ENCODE measurements around the gene SDCBP2. TPM values are rescaled to one million over a fixed set of nuclear protein-coding genes. Genes with fewer than 3 reads are reported as not detected.

Gene SDCBP2
- total RNA-seq, 2 experiments from 2014 or later = 3.3 to 3.9 TPM

Other genes starting within 250 kb of the SDCBP2 start
- gene PSMF1, start 210.5 kb downstream of the SDCBP2 start, total RNA-seq = 100 to 1,000 TPM; 180 to 192 TPM
- 1 to 10 TPM; 1.5 to 1.9 TPM for gene TMEM74B, start 144.2 kb downstream of the SDCBP2 start, total RNA-seq
- not detected for gene C20orf202, start 125.7 kb downstream of the SDCBP2 start, total RNA-seq
- not detected for gene RAD21L1, start 103.1 kb downstream of the SDCBP2 start, total RNA-seq
- 1 to 10 TPM; 3.2 to 3.6 TPM for gene SNPH, start 62.8 kb downstream of the SDCBP2 start, total RNA-seq
- gene FKBP1A, start 63.9 kb upstream of the SDCBP2 start, total RNA-seq = 100 to 1,000 TPM; 315 to 324 TPM
- gene NSFL1C, start 137.7 kb upstream of the SDCBP2 start, total RNA-seq = 10 to 100 TPM; 94.6 to 96.2 TPM
- gene SIRPB2, start 162.3 kb upstream of the SDCBP2 start, total RNA-seq = not detected
- under 1 TPM in 1 of 2 experiments, not detected in 1; 0.28 TPM for gene SIRPD, start 228.6 kb upstream of the SDCBP2 start, total RNA-seq